Right ventricle myocardium superior (tissue), 1 donor: ENCODE data around the gene KCNN3. TPM values are rescaled to one million over a fixed set of nuclear protein-coding genes. Genes with fewer than 3 reads are reported as not detected.
"Not testable (repeated sequence)": the region's sequence is repeated elsewhere in the genome, so short reads cannot be mapped to it uniquely, and the experiment has no call there.

Experiments
- ATAC-seq: fragments of 200-7000 bp; cut with Tn5 transposase; one replicate; pipeline ENCODE4 v1.9.1; 2020; ENCODE audit warnings: mild to moderate bottlenecking; ENCODE audit not compliant: poor library complexity
- DNase-seq: peaks from one replicate; pipeline ENCODE4 v3.0.0-alpha.2; 2020
- intact Hi-C: fragments of 100-400 bp; cut with DNase I; formaldehyde crosslinking; loops from one replicate; pipeline ENCODE4 v1.11.2; 2022
- long read RNA-seq: library from polyadenylated mRNA; unstranded; transcript quantifications from one replicate; pipeline ENCODE4 v2.0.0, GENCODE V29; 2021
- total RNA-seq: library from RNA; stranded (reverse); fragmentation: NEBNext Ultra II Directional; extraction: Animal tissue kit (Norgen Biotek cat#: 25700); gene quantifications from one replicate; pipeline ENCODE4 v1.2.1, GENCODE V29; 2021
- donor health status: DM: no; HTN: yes; CAD: no; lungs with severe emphysema.

Gene KCNN3
- total RNA-seq, result 3.4 TPM
- long read RNA-seq, full-length matches to known transcripts, result 3 of 5 reads
- long read RNA-seq, partial matches to known transcripts, result 0 of 5 reads
- long read RNA-seq, other reads (novel, unspliced or antisense), result 2 of 5 reads

DNA sequence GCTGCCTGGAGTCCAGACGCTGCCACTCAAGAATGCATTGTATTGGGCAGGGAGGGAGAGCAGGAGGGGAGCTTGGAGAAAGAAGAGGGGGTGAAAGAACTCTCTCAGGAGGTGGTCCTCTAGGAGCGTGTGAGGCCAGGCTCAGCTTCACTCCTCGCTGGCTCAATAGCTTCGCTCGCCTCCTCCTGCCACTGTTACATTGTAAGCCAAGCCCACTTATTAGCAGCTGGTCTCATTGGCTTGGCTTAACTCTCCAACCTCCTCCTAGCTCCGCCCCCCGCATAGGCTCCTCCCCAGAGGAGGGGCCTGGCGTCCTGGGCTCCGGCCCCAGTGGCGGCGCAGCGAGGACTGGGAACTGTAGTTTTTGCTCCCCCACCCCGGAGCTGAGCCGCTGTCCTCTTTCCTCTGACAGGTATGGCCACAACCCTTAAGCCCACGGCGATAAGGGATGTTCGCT is at the start of gene KCNN3:
Gene KCNN3, minus strand, starts transcription at position 167 of the 457 bp plus-strand sequence. CDS start 317 bp downstream, outside the sequence.
- DNase-seq (peak; percentile 95), ATAC-seq (peak; percentile 97)
- intact Hi-C loops, result loop anchor here (10.0 kb wide), 1 partner anchor 385 kb away; no protein-coding TSS in a partner anchor

GRCh38 chr1:154913273-154913672 is 43.2 kb upstream of the KCNN3 start:
- DNase-seq (no peak), ATAC-seq (no peak)
- intact Hi-C loops, result no loop called here

GRCh38 chr1:154912755-154913154 is 42.7 kb upstream of the KCNN3 start:
- intact Hi-C loops, result no loop called here
- DNase-seq (no peak), ATAC-seq (peak; percentile 81)

GRCh38 chr1:154911691-154912550 is 41.8 kb upstream of the KCNN3 start:
- peak; percentile 87 for ATAC-seq
- intact Hi-C loops, result no loop called here
- peak; percentile 58 for DNase-seq

DNA sequence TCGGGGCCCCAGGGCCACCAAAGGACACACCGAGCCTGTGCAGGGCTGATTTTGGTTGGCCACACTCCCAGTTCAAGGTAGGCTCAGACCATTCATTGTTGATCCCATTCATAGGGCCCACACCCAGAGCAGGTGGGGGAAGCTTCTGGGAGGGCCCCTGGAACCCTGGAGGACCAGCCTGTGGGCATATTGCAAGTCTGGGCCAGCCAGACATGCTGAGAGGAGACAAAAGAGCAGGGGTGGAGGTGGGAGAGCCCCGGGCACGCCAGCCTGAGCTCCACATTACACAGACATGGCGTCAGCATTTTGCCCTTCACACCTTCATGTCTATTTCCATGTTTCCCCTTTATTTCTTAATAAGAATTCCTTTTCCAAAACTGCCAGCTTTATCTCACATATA is 40.8 kb upstream of the KCNN3 start:
- DNase-seq (no peak), ATAC-seq (no peak)
- intact Hi-C loops, result no loop called here

DNA sequence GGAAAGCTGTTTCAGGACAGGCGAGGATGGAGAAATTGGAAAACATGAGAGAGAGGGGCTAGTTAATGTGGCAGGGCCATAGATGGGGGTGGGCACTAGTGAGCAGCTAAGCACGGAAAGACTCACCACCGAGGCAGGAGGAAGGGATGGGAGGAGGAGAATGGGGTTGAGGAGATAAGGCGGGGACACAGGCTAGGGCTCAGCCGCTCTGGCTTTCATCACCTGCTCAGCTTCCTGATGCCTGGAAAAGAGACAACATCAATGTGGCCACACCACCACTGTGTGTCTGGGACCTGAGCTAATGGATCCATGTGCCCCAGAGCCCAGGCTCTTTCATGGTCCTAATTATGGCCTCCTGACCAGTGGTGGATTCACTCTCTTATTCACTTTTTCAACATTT is 38.9 kb upstream of the KCNN3 start:
- ATAC-seq (no peak), DNase-seq (no peak)
- intact Hi-C loops, result loop anchor here (10.0 kb wide), 2 partner anchors 106 to 176 kb away; no protein-coding TSS in a partner anchor

DNA sequence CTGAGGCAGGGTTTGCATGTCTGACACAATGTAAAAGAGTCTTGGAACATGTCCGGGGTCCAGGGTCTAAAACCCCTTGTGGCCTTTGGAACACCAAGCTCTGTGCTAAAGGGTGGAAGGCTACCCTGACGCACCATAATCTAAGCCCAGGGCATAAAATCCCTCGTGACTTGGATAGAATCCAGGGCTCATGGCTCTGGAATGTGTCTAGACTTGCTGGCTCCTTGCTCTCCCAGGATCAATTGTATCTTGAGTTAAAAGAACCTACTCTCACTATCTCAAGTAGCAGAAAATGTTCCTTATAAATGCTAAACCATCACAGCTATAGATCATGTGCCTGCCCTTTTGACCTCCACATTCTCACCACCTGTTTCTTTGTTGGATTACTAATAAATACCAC is 38.0 kb upstream of the KCNN3 start:
- intact Hi-C loops, result loop anchor here (10.0 kb wide), 2 partner anchors 107 to 177 kb away; no protein-coding TSS in a partner anchor
- DNase-seq, ATAC-seq: not testable (repeated sequence)

DNA sequence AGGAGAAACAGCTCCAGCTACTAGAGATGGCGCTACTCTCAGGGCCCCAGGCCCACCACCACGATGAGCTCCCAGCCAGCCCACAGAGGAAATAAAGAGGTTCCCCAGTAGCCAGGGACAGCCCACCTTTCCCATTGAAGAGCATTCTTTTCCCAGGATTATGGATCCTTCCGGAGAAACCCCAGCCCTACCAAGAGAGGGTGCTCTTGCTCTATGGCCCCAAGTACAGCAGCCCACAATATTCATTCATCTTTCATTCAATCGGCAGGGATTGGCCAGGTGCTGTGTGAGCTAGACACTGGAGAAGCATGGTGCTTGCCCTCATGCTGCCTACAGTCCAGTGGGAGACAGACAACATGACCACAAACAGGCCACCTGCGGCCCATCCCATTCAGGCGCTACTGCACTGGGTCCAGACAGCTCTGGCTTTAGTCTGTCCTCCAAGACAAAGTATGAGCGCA is 36.6 kb upstream of the KCNN3 start:
- intact Hi-C loops, result loop anchor here (10.0 kb wide), 2 partner anchors 108 to 178 kb away; no protein-coding TSS in a partner anchor
- DNase-seq (no peak), ATAC-seq (peak; percentile 72)

DNA sequence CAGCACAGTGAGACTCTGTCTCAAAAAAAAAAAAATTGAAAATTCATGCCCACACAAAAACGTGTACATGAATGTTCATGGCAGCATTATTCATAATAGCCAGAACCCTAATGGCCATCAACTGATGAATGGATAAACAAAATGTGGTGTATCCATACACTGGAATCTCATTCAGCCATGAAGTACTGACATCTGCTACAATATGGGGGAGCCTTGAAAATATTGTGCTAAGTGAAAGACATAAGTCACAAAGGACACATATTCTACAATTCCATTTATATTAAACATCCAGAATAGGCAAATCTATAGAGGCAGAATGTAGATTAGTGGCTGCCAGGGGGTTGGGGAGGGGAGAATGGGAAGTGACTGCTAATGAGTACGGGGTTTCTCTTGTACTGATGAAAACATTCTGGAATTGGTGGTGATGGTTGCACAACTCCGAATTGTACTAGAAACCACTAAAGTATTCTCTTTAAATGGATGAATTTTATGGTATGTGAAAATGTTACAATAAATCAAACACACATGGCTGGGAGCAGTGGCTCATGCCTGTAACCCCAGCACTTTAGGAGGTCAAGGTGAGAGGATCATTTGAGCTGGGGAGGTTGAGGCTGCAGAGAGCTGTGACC is 33.0 kb upstream of the KCNN3 start:
- intact Hi-C loops, result loop anchor here (10.0 kb wide), 2 partner anchors 112 to 182 kb away; no protein-coding TSS in a partner anchor
- no peak for ATAC-seq
- no peak for DNase-seq

- intact Hi-C loops, result loop anchor here (10.0 kb wide), 2 partner anchors 113 to 183 kb away; no protein-coding TSS in a partner anchor
- ATAC-seq (no peak), DNase-seq (no peak)
These were observed 31.5 kb upstream of the KCNN3 start for GRCh38 chr1:154901591-154901990.

GRCh38 chr1:154899041-154899440 is 29.0 kb upstream of the KCNN3 start:
- ATAC-seq, result no peak
- intact Hi-C loops, result no loop called here
- no peak for DNase-seq

- intact Hi-C loops, result no loop called here
- DNase-seq (no peak), ATAC-seq (no peak)
These were observed 26.7 kb upstream of the KCNN3 start for GRCh38 chr1:154896771-154897286.

GRCh38 chr1:154895798-154896197 is 25.7 kb upstream of the KCNN3 start:
- DNase-seq (no peak), ATAC-seq (peak; percentile 39)
- intact Hi-C loops, result no loop called here

DNA sequence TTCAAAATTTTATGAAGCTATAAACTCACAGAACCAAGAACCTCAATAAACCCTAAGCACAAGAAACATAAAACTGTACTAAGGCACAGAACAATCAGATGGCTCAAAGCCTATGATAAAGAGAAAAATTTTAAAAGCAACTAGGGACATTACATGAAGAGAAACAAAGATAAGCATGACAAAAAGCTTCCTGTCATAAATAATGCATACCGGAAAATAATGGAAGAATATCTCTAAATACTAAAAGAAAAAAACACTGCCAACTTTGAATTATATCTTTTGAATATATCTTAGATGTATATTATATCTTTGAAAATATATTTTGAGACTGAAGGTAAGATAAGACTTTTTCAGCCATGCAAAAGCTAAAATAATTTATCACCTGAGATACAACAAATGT is 21.4 kb upstream of the KCNN3 start:
- no peak for DNase-seq
- intact Hi-C loops, result no loop called here
- ATAC-seq, result no peak

DNA sequence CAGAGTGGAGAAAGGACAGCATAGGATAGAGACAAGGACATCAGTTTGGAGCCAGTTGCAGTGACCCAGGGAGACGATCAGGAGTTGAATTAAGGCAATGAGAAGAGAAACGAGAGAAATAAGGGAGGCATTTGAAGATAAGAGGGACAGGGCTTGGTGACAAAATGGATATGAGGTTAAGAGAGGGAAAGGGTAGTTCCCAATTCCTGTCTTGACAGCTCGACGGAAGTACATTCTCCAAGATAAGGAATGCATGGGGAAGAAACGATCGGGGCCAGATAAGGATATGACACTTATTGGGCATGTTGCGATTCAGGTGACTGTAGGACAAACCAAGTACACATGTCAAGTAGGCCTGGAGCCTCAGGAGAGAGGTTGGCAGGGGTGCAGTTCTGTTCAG is 18.7 kb upstream of the KCNN3 start:
- DNase-seq (no peak), ATAC-seq (no peak)
- intact Hi-C loops, result no loop called here

DNA sequence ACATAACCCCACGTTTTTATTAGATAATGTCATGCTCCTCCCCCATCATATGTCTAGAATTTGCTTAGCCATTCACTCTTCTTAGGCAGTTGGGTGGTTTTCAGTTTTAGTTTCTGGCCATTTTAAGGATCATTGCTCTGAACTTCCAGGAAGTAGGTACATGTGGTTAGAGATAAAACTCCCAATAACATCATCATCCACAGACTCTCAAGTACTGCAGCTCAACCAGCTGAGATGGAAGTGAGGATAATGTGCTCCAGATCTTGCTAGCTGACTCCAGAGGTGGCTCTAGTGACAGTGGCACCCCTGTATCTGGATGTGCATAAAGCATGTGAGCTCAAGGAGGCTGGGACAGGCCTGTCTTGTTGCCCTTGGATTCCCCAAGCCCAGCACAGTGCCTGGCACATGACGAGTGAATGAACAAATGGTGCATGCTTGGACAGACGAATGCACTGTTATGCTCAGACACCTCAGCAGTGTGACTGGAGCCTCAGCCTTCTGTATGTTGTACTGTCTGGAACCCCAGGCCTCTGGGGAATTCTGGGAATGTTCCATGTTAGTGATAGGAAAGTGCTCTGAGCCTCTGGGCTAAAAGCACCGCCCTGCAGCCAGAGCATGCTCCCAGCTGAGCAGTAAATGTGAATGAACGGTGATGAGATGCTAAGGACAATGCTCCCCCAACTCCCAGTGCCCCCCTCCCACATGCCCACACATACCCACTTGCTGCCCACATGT is 16.4 kb upstream of the KCNN3 start:
- intact Hi-C loops, result no loop called here
- ATAC-seq, result no peak
- DNase-seq, result no peak

DNA sequence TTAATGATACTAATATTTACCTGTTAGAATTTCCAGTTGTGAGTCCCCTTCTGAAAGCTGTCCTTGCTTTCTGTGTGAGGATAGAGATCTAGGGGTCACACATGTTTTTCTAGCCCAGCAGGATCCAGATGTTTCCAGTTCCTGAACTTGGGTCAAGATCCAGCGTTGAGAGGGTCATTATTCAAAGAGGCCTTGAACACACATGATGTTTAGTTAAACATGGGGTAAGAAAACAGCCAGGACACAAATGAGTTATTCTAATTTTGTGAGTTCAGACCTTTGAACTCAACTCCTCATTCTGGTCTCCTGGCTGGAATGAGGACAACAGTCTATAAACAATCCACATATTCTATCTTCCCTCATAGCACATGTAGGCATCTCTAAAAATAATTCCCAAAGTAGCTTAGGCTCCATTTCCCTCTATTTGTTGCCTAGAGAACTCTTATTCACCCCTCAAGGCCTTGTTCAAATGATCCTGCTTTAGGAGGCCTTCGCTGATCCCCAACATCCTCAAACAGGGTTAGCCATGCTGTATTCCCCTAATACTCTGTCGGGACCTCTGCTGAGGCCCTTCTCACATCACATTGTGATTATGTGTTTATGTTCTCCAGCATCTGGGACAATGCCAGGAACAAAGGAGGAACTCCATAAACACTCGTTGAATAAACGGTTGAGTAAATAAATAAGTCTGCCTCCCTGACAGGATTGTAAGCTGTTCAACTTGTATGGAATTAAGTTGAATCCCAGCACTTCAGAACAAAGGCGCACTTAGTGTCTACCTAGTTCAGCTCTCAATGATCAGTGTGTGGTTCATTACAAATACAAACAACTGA is 15.0 kb upstream of the KCNN3 start:
- ATAC-seq (no peak), DNase-seq (no peak)
- intact Hi-C loops, result loop anchor here (5.0 kb wide), 1 partner anchor 323 kb away; no protein-coding TSS in a partner anchor
